Urinary bladder (tissue), 4 donors: ENCODE results near the gene KANSL1. TPM values are rescaled to one million over a fixed set of nuclear protein-coding genes. Genes with fewer than 3 reads are reported as not detected.
"Not testable (repeated sequence)": the region's sequence is repeated elsewhere in the genome, so short reads cannot be mapped to it uniquely, and the experiment has no call there.

Experiments
- DNase-seq: peaks from one replicate; pipeline ENCODE4 v3.0.0-alpha.2; 2015; ENCODE audit errors: extremely low spot score
- H3K27ac ChIP-seq: one replicate; pipeline ENCODE4 v1.5.1; 2013; ENCODE audit warnings: low read depth, mild to moderate bottlenecking, moderate library complexity
- H3K36me3 ChIP-seq: one replicate; pipeline ENCODE4 v1.6.1; 2013; ENCODE audit warnings: mild to moderate bottlenecking, moderate library complexity; ENCODE audit not compliant: insufficient read depth
- H3K4me1 ChIP-seq: one replicate; pipeline ENCODE4 v1.6.1; 2013; ENCODE audit warnings: mild to moderate bottlenecking, moderate library complexity; ENCODE audit not compliant: insufficient read depth
- H3K4me3 ChIP-seq: one replicate; pipeline ENCODE4 v1.5.1; 2013; ENCODE audit warnings: low read depth, low read length
- WGBS: extraction: QIAGEN DNeasy Blood & Tissue Kit; methylation state at CpG from one replicate; pipeline ENCODE4 v1.1.7; 2013; 5-methylcytosine and 5-hydroxymethylcytosine counted together
- polyA plus RNA-seq: library from polyadenylated mRNA; stranded (reverse); fragments of 200-250 nt; gene quantifications from one replicate; pipeline ENCODE4 v1.2.3, GENCODE V29; 2013
- total RNA-seq: library from RNA; depleted of rRNA; stranded (reverse); fragments of >200 nt; gene quantifications from one replicate; pipeline ENCODE4 v1.2.3, GENCODE V29; 2014
- donor health status: healthy with polysubstance abuse.
- donor health status: healthy.

Gene KANSL1
- total and polyA plus RNA-seq, 2 donors = 22.4 to 146 TPM

GRCh38 chr17:46020998-46021397 lies 172.2 kb downstream of the KANSL1 start:
- Histone ChIP-seq H3K36me3 (no peaks in the 10 kb centered on the region), H3K27ac (no peak overlapping the region), H3K4me3 (no peak overlapping the region), H3K4me1 (no peaks in the 10 kb centered on the region)
- WGBS = 81% methylated on average over 12 of the region's 12 CpGs
- no peak for DNase-seq

- no peak for DNase-seq
- H3K4me3 ChIP-seq = no peak overlapping the region
- H3K36me3 ChIP-seq = no peaks in the 10 kb centered on the region
- WGBS = 89% methylated on average over 14 of the region's 14 CpGs
- H3K27ac ChIP-seq = no peak overlapping the region
- H3K4me1 ChIP-seq = no peaks in the 10 kb centered on the region
Observed at GRCh38 chr17:46020023-46020761, 173.0 kb downstream of the KANSL1 start.

GRCh38 chr17:46019408-46019925 lies 173.8 kb downstream of the KANSL1 start:
- not testable (repeated sequence) for H3K4me1 ChIP-seq, DNase-seq, H3K36me3 ChIP-seq, H3K27ac ChIP-seq, H3K4me3 ChIP-seq
- WGBS = 94% methylated on average over 8 of the region's 8 CpGs

GRCh38 chr17:46013502-46014165 lies 179.6 kb downstream of the KANSL1 start:
- no peak overlapping the region for H3K27ac ChIP-seq
- DNase-seq = no peak
- H3K36me3 ChIP-seq = no peaks in the 10 kb centered on the region
- H3K4me1 ChIP-seq = no peaks in the 10 kb centered on the region
- H3K4me3 ChIP-seq = no peak overlapping the region
- WGBS = 68% methylated on average over 9 of the region's 9 CpGs

- Histone ChIP-seq H3K4me1 (no peaks in the 10 kb centered on the region), H3K27ac (no peak overlapping the region), H3K4me3 (no peak overlapping the region), H3K36me3 (no peaks in the 10 kb centered on the region)
- no peak for DNase-seq
- WGBS = 94% methylated on average over 7 of the region's 7 CpGs
Observed at GRCh38 chr17:46013127-46013501, 180.1 kb downstream of the KANSL1 start.

- DNase-seq = no peak
- Histone ChIP-seq H3K36me3 (no peaks in the 10 kb centered on the region), H3K4me3 (no peak overlapping the region), H3K4me1 (no peaks in the 10 kb centered on the region), H3K27ac (no peak overlapping the region)
- WGBS = 87% methylated on average over 11 of the region's 11 CpGs
Observed at GRCh38 chr17:46012506-46013079, 180.6 kb downstream of the KANSL1 start.

- Histone ChIP-seq H3K4me3 (no peak overlapping the region), H3K4me1 (no peaks in the 10 kb centered on the region), H3K36me3 (no peaks in the 10 kb centered on the region), H3K27ac (no peak overlapping the region)
- 88% methylated on average over 28 of the region's 28 CpGs for WGBS
- DNase-seq = no peak
Observed at GRCh38 chr17:46011711-46012505, 181.3 kb downstream of the KANSL1 start.

- 84% methylated on average over 16 of the region's 16 CpGs for WGBS
- H3K27ac ChIP-seq = no peak overlapping the region
- no peaks in the 10 kb centered on the region for H3K4me1 ChIP-seq
- H3K4me3 ChIP-seq = no peak overlapping the region
- no peaks in the 10 kb centered on the region for H3K36me3 ChIP-seq
- no peak for DNase-seq
Observed at GRCh38 chr17:46010597-46011186, 182.5 kb downstream of the KANSL1 start.

GRCh38 chr17:46009681-46010596 lies 183.3 kb downstream of the KANSL1 start:
- 80% methylated on average over 33 of the region's 33 CpGs for WGBS
- DNase-seq = no peak
- H3K4me1 ChIP-seq = no peaks in the 10 kb centered on the region
- no peak overlapping the region for H3K4me3 ChIP-seq
- no peaks in the 10 kb centered on the region for H3K36me3 ChIP-seq
- no peak overlapping the region for H3K27ac ChIP-seq

- DNase-seq = no peak
- Histone ChIP-seq H3K4me1 (no peaks in the 10 kb centered on the region), H3K36me3 (no peaks in the 10 kb centered on the region), H3K27ac (no peak overlapping the region), H3K4me3 (no peak overlapping the region)
- whole genome bisulfite sequencing = 90% methylated on average over 9 of the region's 9 CpGs
Observed at GRCh38 chr17:46008591-46008990, 184.6 kb downstream of the KANSL1 start.

- 73% methylated on average over 2 of the region's 2 CpGs for WGBS
- DNase-seq = no peak
- no peaks in the 10 kb centered on the region for H3K36me3 ChIP-seq
- H3K27ac ChIP-seq = no peak overlapping the region
- H3K4me3 ChIP-seq = no peak overlapping the region
- no peaks in the 10 kb centered on the region for H3K4me1 ChIP-seq
Observed at GRCh38 chr17:46007461-46007965, 185.7 kb downstream of the KANSL1 start.

- not testable (repeated sequence) for H3K36me3 ChIP-seq, H3K4me3 ChIP-seq, DNase-seq, H3K27ac ChIP-seq, H3K4me1 ChIP-seq
- 97% methylated on average over 1 of the region's 1 CpG for WGBS
Observed at GRCh38 chr17:46006082-46006481, 187.1 kb downstream of the KANSL1 start.
